Measurements from ENCODE around the gene ZNHIT3. TPM values are rescaled to one million over a fixed set of nuclear protein-coding genes. Genes with fewer than 3 reads are reported as not detected.
A peak's percentile ranks its signal among the peaks of the same experiment; 100 is the strongest.

Gene ZNHIT3
- total RNA-seq, 1 experiment from 2014 or later: 37.9 TPM

GRCh38 chr17:36532435-36532975 is 46.0 kb downstream of the ZNHIT3 start:
- Histone ChIP-seq H3K9me2 (replicated peaks; ENCODE audit: low read length) (no peaks in the 10 kb centered on the region), H3K4me3 (ENCODE audit: low read length) (no peak overlapping the region), H3K9ac (ENCODE audit: low read length) (no peak overlapping the region), H3F3A (ENCODE audit: low read length, unreplicated experiment) (no peaks in the 10 kb centered on the region), H3K27ac (ENCODE audit: low read length) (no peak overlapping the region), H2AFZ (ENCODE audit: low read length) (no peak overlapping the region), H3K36me3 (ENCODE audit: low read depth, low read length) (peaks cover 29% of the 10 kb centered on the region), H3K4me1 (ENCODE audit: insufficient read depth, low read length) (peaks cover 42% of the 10 kb centered on the region), H3K79me2 (ENCODE audit: low read length) (peaks cover 61% of the 10 kb centered on the region), H3K9me3 (ENCODE audit: low read length) (no peaks in the 10 kb centered on the region), H4K20me1 (ENCODE audit: low read length) (0 out of 2 replicates have a peak, but pooled peaks cover 4% of the 10 kb centered on the region), H3K27me3 (ENCODE audit: low read length) (no peaks in the 10 kb centered on the region), H3K4me2 (ENCODE audit: low read length) (peak overlapping the region; percentile 92)
- POLR2A ChIA-PET (ENCODE audit: unreplicated experiment): no interaction called here
- DNase-seq: no peak
- ATAC-seq: no peak
- no TSS peak for BruUV-seq (replicated peaks)
- CTCF ChIA-PET: no interaction called here
- TF ChIP-seq CTCF (conservative IDR thresholded peaks at IDR 0.05; ENCODE audit: low read depth, low read length): no peak
- no peak for TF ChIP-seq EZH2phosphoT487 (IDR thresholded peaks at IDR 0.05; ENCODE audit: borderline replicate concordance, low read length)
- TF ChIP-seq EZH2 (IDR thresholded peaks at IDR 0.05; ENCODE audit: low read length, unreplicated experiment): no peak
- intact Hi-C loops (cut with micrococcal nuclease): no loop called here

- peaks cover 57% of the 10 kb centered on the region for H3K79me2 ChIP-seq (ENCODE audit: low read length)
- intact Hi-C loops (cut with micrococcal nuclease): no loop called here
- peak; percentile 44 for ATAC-seq
- no peaks in the 10 kb centered on the region for H4K20me1 ChIP-seq (ENCODE audit: low read length)
- DNase-seq: peak; percentile 66
- H3F3A ChIP-seq (ENCODE audit: low read length, unreplicated experiment): no peaks in the 10 kb centered on the region
- peak overlapping the region; percentile 98 for H3K9ac ChIP-seq (ENCODE audit: low read length)
- H3K9me2 ChIP-seq (replicated peaks; ENCODE audit: low read length): no peaks in the 10 kb centered on the region
- no TSS peak for BruUV-seq (replicated peaks)
- POLR2A ChIA-PET (ENCODE audit: unreplicated experiment): interaction anchor here (0.7 kb wide), 1 partner anchor 11 kb away, joined by 7 read pairs; no protein-coding TSS in a partner anchor
- H3K27ac ChIP-seq (ENCODE audit: low read length): peak overlapping the region; percentile 93
- H3K4me2 ChIP-seq (ENCODE audit: low read length): peak overlapping the region; percentile 92
- TF ChIP-seq EZH2 (IDR thresholded peaks at IDR 0.05; ENCODE audit: low read length, unreplicated experiment) (no peak), CTCF (conservative IDR thresholded peaks at IDR 0.05; ENCODE audit: low read depth, low read length) (peak; percentile 57)
- peaks cover 26% of the 10 kb centered on the region; the same call in 1 of the 2 replicates for H3K36me3 ChIP-seq (ENCODE audit: low read depth, low read length)
- peak overlapping the region; percentile 81 for H3K4me3 ChIP-seq (ENCODE audit: low read length)
- no peaks in the 10 kb centered on the region for H3K27me3 ChIP-seq (ENCODE audit: low read length)
- peak overlapping the region; percentile 83 for H2AFZ ChIP-seq (ENCODE audit: low read length)
- peaks cover 35% of the 10 kb centered on the region for H3K4me1 ChIP-seq (ENCODE audit: insufficient read depth, low read length)
- CTCF ChIA-PET: interaction anchor here (0.6 kb wide), 1 partner anchor 949 kb away, joined by 10 read pairs; no protein-coding TSS in a partner anchor
- H3K9me3 ChIP-seq (ENCODE audit: low read length): no peaks in the 10 kb centered on the region
These were observed 47.7 kb downstream of the ZNHIT3 start for GRCh38 chr17:36533935-36534839.
